Measurements from ENCODE around the gene L3MBTL4.

Gene L3MBTL4

DNA sequence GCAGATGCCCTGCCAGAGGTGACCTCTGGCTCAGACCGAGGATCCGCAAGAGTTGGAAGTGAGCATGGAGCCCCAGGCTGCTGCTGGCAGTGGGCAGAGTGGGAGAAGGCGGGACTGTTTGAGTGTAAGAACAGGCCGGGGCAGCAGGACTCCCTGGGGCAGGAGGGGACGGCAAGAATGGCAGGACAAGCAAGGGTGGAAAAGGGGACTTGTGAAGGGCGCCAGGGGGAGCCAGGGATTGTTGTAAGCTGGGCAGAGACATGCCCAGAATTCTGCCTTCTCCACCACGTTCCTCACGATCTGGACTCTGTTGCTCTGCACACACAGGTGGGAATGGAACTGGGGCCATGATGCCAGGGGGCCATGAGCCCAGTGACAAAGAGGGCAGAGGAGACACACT lies 447.0 kb downstream of the L3MBTL4 start:
- Histone ChIP-seq H3K79me2 (ENCODE audit: control insufficient read depth, insufficient read depth, low read length, unreplicated experiment) (no peaks in the 10 kb centered on the region), H3K27me3 (ENCODE audit: insufficient read depth, low read length) (peaks cover 4% of the 10 kb centered on the region; the same call in 1 of the 2 replicates), H3K27ac (ENCODE audit: low read depth, low read length) (no peak overlapping the region), H2AFZ (ENCODE audit: low read length, unreplicated experiment) (no peak overlapping the region), H3K4me1 (ENCODE audit: control insufficient read depth, insufficient read depth, low read length, unreplicated experiment) (no peaks in the 10 kb centered on the region), H3K4me3 (ENCODE audit: low read depth, low read length) (no peak overlapping the region), H3K36me3 (ENCODE audit: insufficient read depth, low read length) (no peaks in the 10 kb centered on the region)

DNA sequence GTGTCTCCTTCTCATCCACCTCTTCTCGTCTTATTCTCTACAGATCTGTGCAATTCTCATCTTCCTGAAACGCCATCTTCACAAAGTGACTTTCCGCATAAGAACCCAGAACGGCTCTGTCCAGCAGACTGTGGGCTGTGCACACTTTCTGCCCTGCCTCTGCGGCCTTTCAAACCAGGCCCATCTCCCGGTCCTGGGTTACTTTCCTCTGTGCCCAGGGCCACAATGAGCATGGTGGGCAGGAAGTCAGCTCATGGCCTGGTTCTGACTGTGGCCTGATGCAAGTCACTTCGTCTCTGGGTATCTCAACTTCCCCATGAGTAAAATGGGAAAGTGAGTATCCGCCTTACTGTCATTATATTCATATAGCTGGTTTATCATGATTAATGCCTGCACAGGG lies 447.7 kb downstream of the L3MBTL4 start:
- Histone ChIP-seq H3K27ac (ENCODE audit: low read depth, low read length) (no peak overlapping the region), H3K79me2 (ENCODE audit: control insufficient read depth, insufficient read depth, low read length, unreplicated experiment) (no peaks in the 10 kb centered on the region), H3K27me3 (ENCODE audit: insufficient read depth, low read length) (peaks cover 4% of the 10 kb centered on the region; the same call in 1 of the 2 replicates), H3K4me3 (ENCODE audit: low read depth, low read length) (no peak overlapping the region), H3K36me3 (ENCODE audit: insufficient read depth, low read length) (no peaks in the 10 kb centered on the region), H2AFZ (ENCODE audit: low read length, unreplicated experiment) (no peak overlapping the region), H3K4me1 (ENCODE audit: control insufficient read depth, insufficient read depth, low read length, unreplicated experiment) (no peaks in the 10 kb centered on the region)

DNA sequence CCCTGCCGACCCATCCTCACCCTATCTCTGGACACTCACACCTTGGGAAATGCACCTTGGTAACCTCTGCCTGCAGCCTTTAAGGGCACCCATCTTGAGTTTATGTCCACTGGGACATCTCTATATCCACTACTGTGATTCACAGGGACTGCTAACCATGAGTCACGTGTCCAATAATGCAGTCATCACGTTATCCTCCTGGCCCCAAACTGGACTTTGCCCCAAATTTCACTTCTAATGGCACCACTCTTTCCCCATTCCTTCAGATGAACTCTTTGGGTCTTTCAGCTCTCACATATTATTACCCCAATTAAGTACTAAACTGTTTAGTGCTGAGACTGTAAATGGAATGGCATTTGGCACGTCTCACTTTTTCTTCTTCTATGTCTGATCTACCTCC lies 448.2 kb downstream of the L3MBTL4 start:
- no peaks in the 10 kb centered on the region for H3K36me3 ChIP-seq (ENCODE audit: insufficient read depth, low read length)
- H3K79me2 ChIP-seq (ENCODE audit: control insufficient read depth, insufficient read depth, low read length, unreplicated experiment): no peaks in the 10 kb centered on the region
- H2AFZ ChIP-seq (ENCODE audit: low read length, unreplicated experiment): no peak overlapping the region
- no peaks in the 10 kb centered on the region for H3K4me1 ChIP-seq (ENCODE audit: control insufficient read depth, insufficient read depth, low read length, unreplicated experiment)
- no peak overlapping the region for H3K4me3 ChIP-seq (ENCODE audit: low read depth, low read length)
- H3K27me3 ChIP-seq (ENCODE audit: insufficient read depth, low read length): peaks cover 4% of the 10 kb centered on the region; the same call in 1 of the 2 replicates
- H3K27ac ChIP-seq (ENCODE audit: low read depth, low read length): no peak overlapping the region

DNA sequence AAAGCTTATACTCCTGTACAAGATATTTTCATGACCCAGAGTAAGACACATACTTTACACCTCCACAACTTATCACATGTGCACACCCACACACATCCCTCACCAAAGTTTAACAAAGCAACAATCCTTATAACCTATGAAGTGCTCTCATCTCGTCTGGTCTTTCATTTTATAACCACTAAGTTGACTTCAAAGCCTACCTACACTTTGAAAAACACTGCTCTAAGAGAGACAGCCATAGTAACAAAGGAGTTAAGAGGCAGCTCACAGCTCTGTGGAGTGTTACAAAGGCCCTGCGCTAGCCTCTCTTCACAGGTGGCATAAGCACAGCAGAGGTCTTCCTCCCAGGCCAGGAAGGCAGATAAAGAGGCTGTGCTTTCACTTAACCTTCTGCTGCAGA lies 449.7 kb downstream of the L3MBTL4 start:
- Histone ChIP-seq H3K4me3 (ENCODE audit: low read depth, low read length) (no peak overlapping the region), H3K4me1 (ENCODE audit: control insufficient read depth, insufficient read depth, low read length, unreplicated experiment) (no peaks in the 10 kb centered on the region), H3K79me2 (ENCODE audit: control insufficient read depth, insufficient read depth, low read length, unreplicated experiment) (no peaks in the 10 kb centered on the region), H3K27me3 (ENCODE audit: insufficient read depth, low read length) (no peaks in the 10 kb centered on the region), H3K27ac (ENCODE audit: low read depth, low read length) (no peak overlapping the region), H3K36me3 (ENCODE audit: insufficient read depth, low read length) (no peaks in the 10 kb centered on the region), H2AFZ (ENCODE audit: low read length, unreplicated experiment) (no peak overlapping the region)

DNA sequence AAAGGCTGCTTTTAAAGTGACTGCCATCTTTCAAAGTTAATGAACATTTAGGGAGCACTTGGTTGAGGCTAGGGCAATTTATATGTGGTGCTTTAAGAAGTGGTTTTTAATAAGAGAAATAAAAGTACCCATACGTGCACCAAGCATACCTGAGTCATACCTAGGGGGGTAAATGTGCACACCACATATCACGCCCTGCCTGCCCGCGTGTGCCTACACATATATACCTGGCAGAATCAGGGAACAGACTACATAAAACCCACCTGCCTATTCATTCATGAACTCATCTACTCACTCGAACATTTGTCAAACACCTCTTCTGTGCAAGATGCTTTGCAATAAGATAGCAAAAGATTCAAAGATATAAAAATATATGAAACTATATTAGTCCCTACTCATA lies 450.1 kb downstream of the L3MBTL4 start:
- H3K4me1 ChIP-seq (ENCODE audit: control insufficient read depth, insufficient read depth, low read length, unreplicated experiment): no peaks in the 10 kb centered on the region
- no peaks in the 10 kb centered on the region for H3K27me3 ChIP-seq (ENCODE audit: insufficient read depth, low read length)
- no peak overlapping the region for H3K27ac ChIP-seq (ENCODE audit: low read depth, low read length)
- no peaks in the 10 kb centered on the region for H3K36me3 ChIP-seq (ENCODE audit: insufficient read depth, low read length)
- H3K79me2 ChIP-seq (ENCODE audit: control insufficient read depth, insufficient read depth, low read length, unreplicated experiment): no peaks in the 10 kb centered on the region
- no peak overlapping the region for H2AFZ ChIP-seq (ENCODE audit: low read length, unreplicated experiment)
- H3K4me3 ChIP-seq (ENCODE audit: low read depth, low read length): no peak overlapping the region

DNA sequence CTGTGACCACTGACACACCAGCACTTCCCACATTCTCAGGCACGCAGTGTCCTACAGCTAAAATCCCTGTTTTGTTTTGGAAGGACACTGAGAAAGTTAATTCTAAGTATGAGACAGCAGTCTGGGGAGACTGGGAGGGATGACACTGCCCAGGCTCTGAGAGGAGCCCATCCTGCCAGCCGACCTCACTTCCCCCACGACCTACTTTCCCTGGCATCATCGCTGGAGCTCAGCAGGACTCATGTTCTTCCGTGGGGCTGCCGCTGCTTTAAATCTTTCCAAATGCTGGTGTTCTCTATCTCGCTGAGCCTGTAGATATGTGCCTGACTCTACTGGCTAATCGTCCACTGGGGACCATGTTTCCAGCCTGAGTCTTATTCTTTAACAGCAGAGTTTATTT lies 450.6 kb downstream of the L3MBTL4 start:
- Histone ChIP-seq H3K36me3 (ENCODE audit: insufficient read depth, low read length) (no peaks in the 10 kb centered on the region), H3K79me2 (ENCODE audit: control insufficient read depth, insufficient read depth, low read length, unreplicated experiment) (no peaks in the 10 kb centered on the region), H3K27ac (ENCODE audit: low read depth, low read length) (no peak overlapping the region), H3K4me1 (ENCODE audit: control insufficient read depth, insufficient read depth, low read length, unreplicated experiment) (no peaks in the 10 kb centered on the region), H2AFZ (ENCODE audit: low read length, unreplicated experiment) (no peak overlapping the region), H3K27me3 (ENCODE audit: insufficient read depth, low read length) (peaks cover 2% of the 10 kb centered on the region; the same call in 1 of the 2 replicates), H3K4me3 (ENCODE audit: low read depth, low read length) (no peak overlapping the region)

DNA sequence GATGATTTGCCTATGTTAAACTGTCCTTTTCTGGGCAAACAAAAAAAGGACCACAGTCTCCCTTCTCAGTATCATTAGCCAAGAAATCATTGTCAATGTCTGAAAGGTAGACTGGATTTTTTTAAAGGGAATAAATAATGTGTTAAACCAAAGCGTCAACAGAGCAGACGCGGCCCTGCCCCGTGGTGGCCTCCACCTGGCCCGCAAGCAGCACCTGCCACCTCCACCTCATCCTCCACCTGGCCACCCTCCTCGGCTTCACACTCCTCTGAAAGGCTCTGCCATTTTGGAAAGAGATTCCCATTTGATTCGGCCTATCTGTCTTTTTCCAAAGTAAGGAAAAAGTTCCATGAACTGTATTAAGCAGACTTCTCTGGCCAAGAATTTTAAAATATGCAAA lies 451.4 kb downstream of the L3MBTL4 start:
- H3K79me2 ChIP-seq (ENCODE audit: control insufficient read depth, insufficient read depth, low read length, unreplicated experiment): no peaks in the 10 kb centered on the region

DNA sequence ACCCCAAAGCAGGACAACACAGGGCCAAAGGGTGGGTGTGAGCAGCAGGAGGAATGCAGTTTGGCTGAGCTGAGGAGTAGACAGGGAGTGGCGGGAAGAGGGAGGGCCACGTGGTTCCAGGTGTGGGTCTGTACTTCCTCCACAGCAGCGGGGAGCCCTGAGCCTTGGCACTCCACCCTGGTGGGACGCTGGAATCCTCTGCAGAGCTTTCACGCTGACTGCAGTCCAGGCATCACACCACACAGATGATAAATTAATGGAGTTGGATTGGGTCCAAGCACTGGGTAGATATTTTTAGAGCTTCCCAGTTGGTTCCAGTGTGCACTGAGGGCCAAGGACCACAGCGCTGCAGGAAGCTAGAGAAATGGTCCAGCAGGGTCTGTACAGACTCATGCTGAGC lies 452.3 kb downstream of the L3MBTL4 start:
- Histone ChIP-seq H2AFZ (ENCODE audit: low read length, unreplicated experiment) (no peak overlapping the region), H3K27me3 (ENCODE audit: insufficient read depth, low read length) (peaks cover 13% of the 10 kb centered on the region; the same call in 1 of the 2 replicates), H3K27ac (ENCODE audit: low read depth, low read length) (no peak overlapping the region), H3K79me2 (ENCODE audit: control insufficient read depth, insufficient read depth, low read length, unreplicated experiment) (no peaks in the 10 kb centered on the region), H3K4me1 (ENCODE audit: control insufficient read depth, insufficient read depth, low read length, unreplicated experiment) (no peaks in the 10 kb centered on the region), H3K4me3 (ENCODE audit: low read depth, low read length) (no peak overlapping the region), H3K36me3 (ENCODE audit: insufficient read depth, low read length) (no peaks in the 10 kb centered on the region)

More for the DNA sequence above, 451.4 kb downstream of the L3MBTL4 start:
- Histone ChIP-seq H3K4me1 (ENCODE audit: control insufficient read depth, insufficient read depth, low read length, unreplicated experiment) (no peaks in the 10 kb centered on the region), H3K27me3 (ENCODE audit: insufficient read depth, low read length) (peaks cover 11% of the 10 kb centered on the region; the same call in 1 of the 2 replicates), H3K27ac (ENCODE audit: low read depth, low read length) (no peak overlapping the region), H3K36me3 (ENCODE audit: insufficient read depth, low read length) (no peaks in the 10 kb centered on the region), H3K4me3 (ENCODE audit: low read depth, low read length) (no peak overlapping the region), H2AFZ (ENCODE audit: low read length, unreplicated experiment) (no peak overlapping the region)

DNA sequence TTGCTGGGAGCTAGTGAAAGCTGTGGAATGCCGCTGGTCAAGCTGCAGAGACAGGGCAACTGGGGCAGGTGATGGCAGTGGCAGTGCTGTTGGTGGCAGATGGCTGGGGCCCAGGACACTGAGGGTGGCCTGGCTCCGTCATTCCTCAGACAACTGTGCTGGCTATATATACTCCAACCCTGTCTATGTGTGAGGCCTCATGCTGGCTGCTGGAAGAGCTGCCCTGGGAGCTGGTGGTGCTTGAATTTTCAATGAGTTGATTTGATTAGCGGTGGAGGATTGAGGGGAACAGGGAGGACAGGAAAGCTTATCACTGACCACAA lies 452.9 kb downstream of the L3MBTL4 start:
- H3K36me3 ChIP-seq (ENCODE audit: insufficient read depth, low read length): no peaks in the 10 kb centered on the region
- no peak overlapping the region for H2AFZ ChIP-seq (ENCODE audit: low read length, unreplicated experiment)
- H3K27ac ChIP-seq (ENCODE audit: low read depth, low read length): no peak overlapping the region
- no peaks in the 10 kb centered on the region for H3K79me2 ChIP-seq (ENCODE audit: control insufficient read depth, insufficient read depth, low read length, unreplicated experiment)
- H3K4me1 ChIP-seq (ENCODE audit: control insufficient read depth, insufficient read depth, low read length, unreplicated experiment): no peaks in the 10 kb centered on the region
- H3K4me3 ChIP-seq (ENCODE audit: low read depth, low read length): no peak overlapping the region
- H3K27me3 ChIP-seq (ENCODE audit: insufficient read depth, low read length): peaks cover 13% of the 10 kb centered on the region; the same call in 1 of the 2 replicates

DNA sequence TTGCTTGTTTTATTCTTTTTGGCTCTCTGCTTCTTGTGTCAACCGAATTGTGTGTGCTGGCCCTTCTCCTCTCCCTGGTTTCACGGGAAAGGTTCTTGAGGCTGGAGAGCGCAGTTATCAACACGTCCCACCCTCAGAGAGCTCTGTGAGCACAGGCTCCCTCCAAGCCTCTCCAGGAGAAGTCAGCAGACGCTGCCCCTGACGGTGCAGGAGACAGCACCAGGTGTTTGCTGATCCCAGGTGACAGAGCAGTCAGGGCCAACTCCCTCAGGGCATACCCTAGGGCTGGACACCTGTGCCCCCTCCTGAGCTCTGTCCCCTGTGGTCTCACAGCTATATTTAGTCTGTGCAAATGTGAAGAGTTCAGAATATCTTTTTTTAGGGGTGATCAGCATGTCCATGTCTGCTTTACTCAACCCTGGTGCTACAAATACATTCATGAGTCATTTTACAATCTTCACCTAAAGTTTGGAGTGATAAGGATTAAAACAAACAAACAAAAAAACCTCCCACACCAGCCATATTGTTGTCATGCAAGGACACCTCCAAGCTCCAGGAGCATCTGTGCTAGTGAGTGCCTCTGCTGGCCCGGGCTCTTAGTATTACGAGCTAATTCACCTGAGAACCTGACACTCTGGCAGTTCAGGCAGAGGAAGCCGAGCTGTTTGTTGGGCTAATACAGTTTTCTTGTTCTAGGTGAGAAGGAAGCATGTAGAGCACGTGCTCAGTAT lies 453.4 kb downstream of the L3MBTL4 start:
- no peaks in the 10 kb centered on the region for H3K4me1 ChIP-seq (ENCODE audit: control insufficient read depth, insufficient read depth, low read length, unreplicated experiment)
- no peak overlapping the region for H3K27ac ChIP-seq (ENCODE audit: low read depth, low read length)
- no peaks in the 10 kb centered on the region for H3K79me2 ChIP-seq (ENCODE audit: control insufficient read depth, insufficient read depth, low read length, unreplicated experiment)
- H3K27me3 ChIP-seq (ENCODE audit: insufficient read depth, low read length): peaks cover 13% of the 10 kb centered on the region; the same call in 1 of the 2 replicates
- H3K4me3 ChIP-seq (ENCODE audit: low read depth, low read length): no peak overlapping the region
- H3K36me3 ChIP-seq (ENCODE audit: insufficient read depth, low read length): no peaks in the 10 kb centered on the region
- H2AFZ ChIP-seq (ENCODE audit: low read length, unreplicated experiment): no peak overlapping the region

DNA sequence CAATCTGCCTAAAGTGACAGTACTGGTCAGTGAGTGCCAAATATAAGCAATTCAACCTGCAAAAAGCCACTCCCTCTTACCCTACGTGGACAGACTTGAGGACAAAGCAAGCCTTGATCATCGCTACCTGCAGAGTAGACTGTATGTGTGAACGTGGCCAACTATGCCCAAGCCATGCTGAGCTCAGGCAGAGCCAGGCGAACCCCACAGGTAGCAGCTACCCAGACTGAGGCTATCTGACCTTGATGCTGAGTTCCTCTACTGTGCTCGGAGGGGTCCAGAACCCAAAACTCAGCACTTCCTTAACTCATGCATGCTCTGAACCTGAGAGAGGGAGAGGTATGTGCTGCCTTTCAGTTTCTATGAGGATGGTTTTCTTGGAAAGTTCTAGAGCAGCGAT lies 455.9 kb downstream of the L3MBTL4 start:
- no peaks in the 10 kb centered on the region for H3K79me2 ChIP-seq (ENCODE audit: control insufficient read depth, insufficient read depth, low read length, unreplicated experiment)
- no peaks in the 10 kb centered on the region for H3K36me3 ChIP-seq (ENCODE audit: insufficient read depth, low read length)
- H3K27ac ChIP-seq (ENCODE audit: low read depth, low read length): no peak overlapping the region
- peaks cover 13% of the 10 kb centered on the region; the same call in 1 of the 2 replicates for H3K27me3 ChIP-seq (ENCODE audit: insufficient read depth, low read length)
- H3K4me1 ChIP-seq (ENCODE audit: control insufficient read depth, insufficient read depth, low read length, unreplicated experiment): no peaks in the 10 kb centered on the region
- no peak overlapping the region for H3K4me3 ChIP-seq (ENCODE audit: low read depth, low read length)
- no peak overlapping the region for H2AFZ ChIP-seq (ENCODE audit: low read length, unreplicated experiment)
